Suprapubic skin (tissue), 4 donors: ENCODE data around the gene C1orf226. TPM values are rescaled to one million over a fixed set of nuclear protein-coding genes. Genes with fewer than 3 reads are reported as not detected.
"Not testable (repeated sequence)": the region's sequence is repeated elsewhere in the genome, so short reads cannot be mapped to it uniquely, and the experiment has no call there.

Experiments used
- DNase-seq, 2 donors: peaks; one replicate each; pipeline ENCODE4 v3.0.0-alpha.2; 2019; ENCODE audit warnings: low spot score in 2 of 2
- H3K27ac ChIP-seq: fragments of 200-600 bp; sonication (generic); one replicate; pipeline ENCODE4 v1.5.1; 2019
- H3K27me3 ChIP-seq: fragments of 200-600 bp; sonication (generic); one replicate; pipeline ENCODE4 v1.5.1; 2019
- H3K36me3 ChIP-seq: fragments of 200-600 bp; sonication (generic); one replicate; pipeline ENCODE4 v1.5.1; 2019
- H3K4me1 ChIP-seq: fragments of 200-600 bp; sonication (generic); one replicate; pipeline ENCODE4 v1.5.1; 2019
- H3K4me3 ChIP-seq: fragments of 200-600 bp; sonication (generic); one replicate; pipeline ENCODE4 v1.5.1; 2019; ENCODE audit warnings: mild to moderate bottlenecking
- H3K9me3 ChIP-seq: fragments of 200-600 bp; sonication (generic); one replicate; pipeline ENCODE4 v1.5.1; 2019
- CTCF ChIP-seq, 2 donors: fragments of 200-600 bp in 1 of 2; fragments of 450-650 bp in 1 of 2; sonication (generic) in 1 of 2; IDR thresholded peaks; one replicate each; pipeline ENCODE4 v1.5.1; 2016 to 2019; ENCODE audit warnings: antibody characterized with exemption in 2 of 2, mild to moderate bottlenecking in 1 of 2, moderate library complexity in 1 of 2
- EP300 ChIP-seq: sonication (generic); formaldehyde crosslinking; IDR thresholded peaks from one replicate; pipeline ENCODE4 v1.6.1; 2017; ENCODE audit warnings: antibody characterized with exemption
- POLR2A ChIP-seq, 2 donors: fragments of 450-650 bp; IDR thresholded peaks; one replicate each; pipeline ENCODE4 v1.6.1; 2017; ENCODE audit warnings: antibody characterized with exemption in 2 of 2, mild to moderate bottlenecking in 2 of 2, moderate library complexity in 2 of 2
- POLR2AphosphoS5 ChIP-seq, 3 donors: sonication (generic); formaldehyde crosslinking; IDR thresholded peaks; one replicate each; pipeline ENCODE4 v1.6.1; 2017; ENCODE audit warnings: antibody characterized with exemption in 3 of 3
- WGBS: methylation state at CpG from one replicate; pipeline ENCODE4 v1.1.5; 2018; 5-methylcytosine and 5-hydroxymethylcytosine counted together
- total RNA-seq, 4 donors: library from RNA; depleted of rRNA; stranded (reverse); fragments of >200 nt; gene quantifications; one replicate each; pipeline ENCODE4 v1.1.0, GENCODE V29; 2016

C1orf226 gene
- total RNA-seq, 4 donors from 2014 or later, result 3.1 to 14.0 (median 8.9) TPM

GRCh38 chr1:162420120-162420519 is 38.6 kb downstream of the C1orf226 start:
- 89% methylated on average over 3 of the region's 3 CpGs for WGBS
- Histone ChIP-seq H3K4me1 (no peaks in the 10 kb centered on the region), H3K9me3 (no peaks in the 10 kb centered on the region), H3K36me3 (no peaks in the 10 kb centered on the region), H3K27ac (no peak overlapping the region), H3K4me3 (no peak overlapping the region), H3K27me3 (no peaks in the 10 kb centered on the region)
- TF ChIP-seq EP300 (no peak), POLR2A (IDR thresholded peaks at IDR 0.05) (no peak), CTCF (IDR thresholded peaks at IDR 0.05) (no peak), POLR2AphosphoS5 (IDR thresholded peaks at IDR 0.05) (no peak)
- no peak for DNase-seq

GRCh38 chr1:162421258-162422164 is 40.0 kb downstream of the C1orf226 start:
- Histone ChIP-seq H3K9me3 (no peaks in the 10 kb centered on the region), H3K27ac (no peak overlapping the region), H3K36me3 (no peaks in the 10 kb centered on the region), H3K27me3 (no peaks in the 10 kb centered on the region), H3K4me1 (no peaks in the 10 kb centered on the region), H3K4me3 (no peak overlapping the region)
- TF ChIP-seq POLR2A (IDR thresholded peaks at IDR 0.05) (no peak), EP300 (no peak), CTCF (IDR thresholded peaks at IDR 0.05) (no peak), POLR2AphosphoS5 (IDR thresholded peaks at IDR 0.05) (no peak)
- DNase-seq, result no peak
- 49% methylated on average over 5 of the region's 5 CpGs for WGBS

GRCh38 chr1:162422662-162423375 is 41.3 kb downstream of the C1orf226 start:
- H3K9me3 ChIP-seq, result no peaks in the 10 kb centered on the region
- DNase-seq, result no peak
- TF ChIP-seq CTCF (IDR thresholded peaks at IDR 0.05) (no peak), POLR2AphosphoS5 (IDR thresholded peaks at IDR 0.05) (no peak), POLR2A (IDR thresholded peaks at IDR 0.05) (no peak), EP300 (no peak)
- no peak overlapping the region for H3K27ac ChIP-seq
- 86% methylated on average over 10 of the region's 10 CpGs for WGBS
- no peaks in the 10 kb centered on the region for H3K4me1 ChIP-seq
- no peak overlapping the region for H3K4me3 ChIP-seq
- no peaks in the 10 kb centered on the region for H3K27me3 ChIP-seq
- H3K36me3 ChIP-seq, result no peaks in the 10 kb centered on the region

- no peaks in the 10 kb centered on the region for H3K27me3 ChIP-seq
- H3K4me3 ChIP-seq, result no peak overlapping the region
- no peak for DNase-seq
- no peaks in the 10 kb centered on the region for H3K9me3 ChIP-seq
- WGBS, result 89% methylated on average over 4 of the region's 4 CpGs
- no peak overlapping the region for H3K27ac ChIP-seq
- no peaks in the 10 kb centered on the region for H3K4me1 ChIP-seq
- no peak for TF ChIP-seq CTCF (IDR thresholded peaks at IDR 0.05)
- TF ChIP-seq POLR2A (IDR thresholded peaks at IDR 0.05), result no peak
- TF ChIP-seq POLR2AphosphoS5 (IDR thresholded peaks at IDR 0.05), result no peak
- no peaks in the 10 kb centered on the region for H3K36me3 ChIP-seq
Measured at GRCh38 chr1:162430583-162430982, 49.1 kb downstream of the C1orf226 start.

GRCh38 chr1:162432977-162433713 is 51.6 kb downstream of the C1orf226 start:
- not testable (repeated sequence) for H3K9me3 ChIP-seq, H3K4me3 ChIP-seq, H3K4me1 ChIP-seq, H3K36me3 ChIP-seq, DNase-seq, H3K27me3 ChIP-seq, H3K27ac ChIP-seq
- 82% methylated on average over 6 of the region's 47 CpGs for WGBS

Other genes starting within 250 kb of the C1orf226 start
- gene SPATA46, start 4.9 kb upstream of the C1orf226 start, total RNA-seq, result not detected
- not detected for gene SH2D1B, start 30.4 kb downstream of the C1orf226 start, total RNA-seq
- 10 to 100 TPM; 23.6 to 39.0 (median 31.9) TPM for gene UHMK1, start 116.1 kb downstream of the C1orf226 start, total RNA-seq
- 10 to 100 TPM; 27.0 to 65.7 (median 47.9) TPM for gene UAP1, start 180.0 kb downstream of the C1orf226 start, total RNA-seq